Fibroblast of pulmonary artery (primary cell): ENCODE measurements around the gene OGFOD2.
"Not testable (repeated sequence)": the region's sequence is repeated elsewhere in the genome, so short reads cannot be mapped to it uniquely, and the experiment has no call there.

Experiments
- DNase-seq: peaks from one replicate; pipeline ENCODE4 v3.0.0-alpha.2; 2010; ENCODE audit warnings: low read depth
- H3K4me3 ChIP-seq: replicated peaks from 2 replicates; pipeline ENCODE4 v1.5.1; 2011; ENCODE audit warnings: low read depth, mild to moderate bottlenecking, control low read depth, low read length, moderate library complexity
- CTCF ChIP-seq: IDR thresholded peaks from 2 replicates; pipeline ENCODE4 v1.5.1; 2011; ENCODE audit warnings: mild to moderate bottlenecking, control low read depth, low read length, inconsistent platforms; ENCODE audit errors: missing control alignments

OGFOD2 gene

GRCh38 chr12:123006977-123007376 lies 31.9 kb downstream of the OGFOD2 start:
- H3K4me3 ChIP-seq = no peak overlapping the region
- no peak for TF ChIP-seq CTCF
- DNase-seq = peak; percentile 3

GRCh38 chr12:123010110-123010509 lies 35.1 kb downstream of the OGFOD2 start:
- DNase-seq = no peak
- TF ChIP-seq CTCF = no peak
- H3K4me3 ChIP-seq = no peak overlapping the region

- H3K4me3 ChIP-seq = no peak overlapping the region
- TF ChIP-seq CTCF = no peak
- no peak for DNase-seq
Observed at GRCh38 chr12:123010681-123011080, 35.6 kb downstream of the OGFOD2 start.

- TF ChIP-seq CTCF = no peak
- DNase-seq = peak; percentile 3
- no peak overlapping the region for H3K4me3 ChIP-seq
Observed at GRCh38 chr12:123011701-123012100, 36.7 kb downstream of the OGFOD2 start.

GRCh38 chr12:123013185-123014095 lies 38.4 kb downstream of the OGFOD2 start:
- no peak for TF ChIP-seq CTCF
- DNase-seq = no peak
- no peak overlapping the region for H3K4me3 ChIP-seq

- H3K4me3 ChIP-seq, DNase-seq: not testable (repeated sequence)
Observed at GRCh38 chr12:123014473-123014872, 39.4 kb downstream of the OGFOD2 start.

- no peak for DNase-seq
- no peak overlapping the region for H3K4me3 ChIP-seq
- TF ChIP-seq CTCF = no peak
Observed at GRCh38 chr12:123017753-123018152, 42.7 kb downstream of the OGFOD2 start.
